ENCODE measurements around the gene FBN2. TPM values are rescaled to one million over a fixed set of nuclear protein-coding genes. Genes with fewer than 3 reads are reported as not detected.
"Not testable (repeated sequence)": the region's sequence is repeated elsewhere in the genome, so short reads cannot be mapped to it uniquely, and the experiment has no call there.

Gene FBN2
- total RNA-seq, 2 donors from 2014 or later, result 1.8 to 1.9 TPM

GRCh38 chr5:128453121-128453520 is 84.9 kb downstream of the FBN2 start:
- intact Hi-C loops (cut with DNase I), result no loop called here
- no peaks in the 10 kb centered on the region for H3K4me1 ChIP-seq
- DNase-seq, result no peak
- H3K27ac ChIP-seq, result no peak overlapping the region
- H3K4me3 ChIP-seq, result no peak overlapping the region
- no peaks in the 10 kb centered on the region for H3K9me3 ChIP-seq
- TF ChIP-seq CTCF (IDR thresholded peaks at IDR 0.05), result no peak
- H3K27me3 ChIP-seq, result no peaks in the 10 kb centered on the region
- H3K36me3 ChIP-seq, result no peaks in the 10 kb centered on the region
- H3K9ac ChIP-seq (ENCODE audit: low read depth in 2 of 2, low read length in 2 of 2), result no peak overlapping the region

- H3K27me3 ChIP-seq; H3K9ac ChIP-seq (ENCODE audit: low read depth in 2 of 2, low read length in 2 of 2); H3K4me1 ChIP-seq; DNase-seq; H3K36me3 ChIP-seq; H3K27ac ChIP-seq; H3K4me3 ChIP-seq; intact Hi-C loops (cut with DNase I); H3K9me3 ChIP-seq: not testable (repeated sequence)
These were observed 90.8 kb downstream of the FBN2 start for GRCh38 chr5:128447224-128447623.

GRCh38 chr5:128441941-128442350 is 96.1 kb downstream of the FBN2 start:
- no peaks in the 10 kb centered on the region for H3K36me3 ChIP-seq
- H3K9me3 ChIP-seq, result no peaks in the 10 kb centered on the region
- DNase-seq, result no peak
- H3K27me3 ChIP-seq, result no peaks in the 10 kb centered on the region
- intact Hi-C loops (cut with DNase I), result no loop called here
- no peak overlapping the region for H3K9ac ChIP-seq (ENCODE audit: low read depth in 2 of 2, low read length in 2 of 2)
- no peaks in the 10 kb centered on the region for H3K4me1 ChIP-seq
- H3K27ac ChIP-seq, result no peak overlapping the region
- no peak for TF ChIP-seq CTCF (IDR thresholded peaks at IDR 0.05)
- H3K4me3 ChIP-seq, result no peak overlapping the region

GRCh38 chr5:128441165-128441564 is 96.9 kb downstream of the FBN2 start:
- H3K27me3 ChIP-seq, result no peaks in the 10 kb centered on the region
- H3K36me3 ChIP-seq, result no peaks in the 10 kb centered on the region
- H3K9me3 ChIP-seq, result no peaks in the 10 kb centered on the region
- intact Hi-C loops (cut with DNase I), result no loop called here
- no peak overlapping the region for H3K27ac ChIP-seq
- H3K4me3 ChIP-seq, result no peak overlapping the region
- H3K9ac ChIP-seq (ENCODE audit: low read depth in 2 of 2, low read length in 2 of 2), result no peak overlapping the region
- H3K4me1 ChIP-seq, result no peaks in the 10 kb centered on the region
- no peak for TF ChIP-seq CTCF (IDR thresholded peaks at IDR 0.05)
- no peak for DNase-seq

GRCh38 chr5:128436749-128437188 is 101.3 kb downstream of the FBN2 start:
- intact Hi-C loops (cut with DNase I), result no loop called here
- no peak overlapping the region for H3K27ac ChIP-seq
- H3K4me3 ChIP-seq, result no peak overlapping the region
- no peak for TF ChIP-seq CTCF (IDR thresholded peaks at IDR 0.05)
- H3K9ac ChIP-seq (ENCODE audit: low read depth in 2 of 2, low read length in 2 of 2), result no peak overlapping the region
- H3K36me3 ChIP-seq, result no peaks in the 10 kb centered on the region
- no peaks in the 10 kb centered on the region for H3K27me3 ChIP-seq
- no peaks in the 10 kb centered on the region for H3K9me3 ChIP-seq
- no peaks in the 10 kb centered on the region for H3K4me1 ChIP-seq
- DNase-seq, result no peak

GRCh38 chr5:128435861-128436260 is 102.2 kb downstream of the FBN2 start:
- H3K27ac ChIP-seq, result no peak overlapping the region

More at GRCh38 chr5:128435861-128436260, 102.2 kb downstream of the FBN2 start:
- no peaks in the 10 kb centered on the region for H3K36me3 ChIP-seq
- no peaks in the 10 kb centered on the region for H3K27me3 ChIP-seq
- no peak overlapping the region for H3K9ac ChIP-seq (ENCODE audit: low read depth in 2 of 2, low read length in 2 of 2)
- TF ChIP-seq CTCF (IDR thresholded peaks at IDR 0.05), result no peak
- H3K9me3 ChIP-seq, result no peaks in the 10 kb centered on the region
- intact Hi-C loops (cut with DNase I), result no loop called here
- H3K4me3 ChIP-seq, result no peak overlapping the region
- H3K4me1 ChIP-seq, result no peaks in the 10 kb centered on the region
- DNase-seq, result no peak

Measured in colonic mucosa (tissue), 4 donors.